GM21381 (cell line): ENCODE results near the gene LPO.

Source experiments
- ATAC-seq: cut with Tn5 transposase; IDR thresholded peaks from one replicate; pipeline ENCODE4 v1.9.1; 2021; ENCODE audit warnings: mild to moderate bottlenecking, moderate library complexity; ENCODE audit not compliant: unreplicated experiment

LPO gene

GRCh38 chr17:58253082-58253481 lies 14.7 kb downstream of the LPO start:
- no peak for ATAC-seq

DNA sequence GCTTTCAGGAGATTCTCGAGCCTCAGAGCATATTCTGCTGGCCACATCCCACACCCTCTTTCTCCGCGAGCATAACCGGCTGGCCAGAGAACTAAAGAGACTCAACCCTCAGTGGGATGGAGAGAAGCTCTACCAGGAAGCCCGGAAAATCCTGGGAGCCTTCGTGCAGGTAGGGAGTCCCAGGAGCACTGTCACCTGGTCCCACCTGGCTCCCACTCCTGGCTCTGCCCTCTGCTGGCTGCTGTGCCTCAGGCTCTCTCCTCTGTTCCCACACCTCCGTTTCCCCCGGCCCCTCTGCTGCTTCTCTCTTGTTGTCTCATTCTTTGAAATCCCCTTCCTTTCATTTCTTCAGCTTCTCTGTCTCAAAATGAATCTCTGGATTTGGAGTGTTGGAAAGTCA lies 16.4 kb downstream of the LPO start:
- no peak for ATAC-seq

DNA sequence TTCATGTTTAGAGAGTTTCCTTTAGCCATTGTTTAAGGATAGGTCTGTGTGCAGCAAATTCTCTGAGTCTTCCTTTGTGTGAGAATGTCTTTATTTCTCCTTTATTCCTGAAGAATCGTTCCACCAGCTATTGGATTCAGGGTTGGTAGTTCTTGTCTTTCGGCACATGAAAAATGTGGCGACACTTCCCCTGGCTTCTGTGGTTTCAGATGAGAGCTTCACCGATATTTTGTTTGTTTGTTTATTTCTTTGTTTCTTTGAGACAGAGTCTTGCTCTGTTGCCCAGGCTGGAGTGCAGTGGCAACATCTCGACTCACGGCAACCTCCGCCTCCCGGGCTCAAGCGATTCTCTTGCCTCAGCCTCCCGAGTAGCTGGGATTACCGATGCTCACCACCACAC lies 23.8 kb downstream of the LPO start:
- ATAC-seq, result no peak

DNA sequence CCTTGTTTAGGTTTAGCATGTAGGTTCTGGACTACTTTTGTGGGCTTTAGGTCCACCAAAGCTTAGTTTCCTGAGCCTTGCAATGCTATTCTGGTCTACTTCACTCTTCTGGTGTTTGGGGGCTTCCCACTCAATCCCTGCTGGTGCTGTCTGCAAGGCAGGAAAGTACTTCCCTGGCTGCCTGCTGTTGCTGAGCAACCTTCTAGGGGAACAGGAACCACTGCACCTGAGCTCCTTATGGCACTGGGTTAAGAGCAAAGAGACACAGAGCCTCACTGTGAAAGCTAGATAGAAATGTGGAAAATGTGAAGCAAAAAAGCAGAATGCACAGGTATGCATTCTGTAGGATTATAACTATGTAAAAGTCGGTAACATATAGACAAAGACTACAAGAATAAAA lies 25.4 kb downstream of the LPO start:
- no peak for ATAC-seq

GRCh38 chr17:58264407-58265103 lies 26.2 kb downstream of the LPO start:
- ATAC-seq, result no peak

GRCh38 chr17:58265271-58265670 lies 26.9 kb downstream of the LPO start:
- no peak for ATAC-seq

GRCh38 chr17:58265902-58266875 lies 27.8 kb downstream of the LPO start:
- ATAC-seq, result no peak

GRCh38 chr17:58267347-58268324 lies 29.3 kb downstream of the LPO start:
- ATAC-seq, result no peak

GRCh38 chr17:58268326-58268725 lies 29.9 kb downstream of the LPO start:
- ATAC-seq, result no peak

DNA sequence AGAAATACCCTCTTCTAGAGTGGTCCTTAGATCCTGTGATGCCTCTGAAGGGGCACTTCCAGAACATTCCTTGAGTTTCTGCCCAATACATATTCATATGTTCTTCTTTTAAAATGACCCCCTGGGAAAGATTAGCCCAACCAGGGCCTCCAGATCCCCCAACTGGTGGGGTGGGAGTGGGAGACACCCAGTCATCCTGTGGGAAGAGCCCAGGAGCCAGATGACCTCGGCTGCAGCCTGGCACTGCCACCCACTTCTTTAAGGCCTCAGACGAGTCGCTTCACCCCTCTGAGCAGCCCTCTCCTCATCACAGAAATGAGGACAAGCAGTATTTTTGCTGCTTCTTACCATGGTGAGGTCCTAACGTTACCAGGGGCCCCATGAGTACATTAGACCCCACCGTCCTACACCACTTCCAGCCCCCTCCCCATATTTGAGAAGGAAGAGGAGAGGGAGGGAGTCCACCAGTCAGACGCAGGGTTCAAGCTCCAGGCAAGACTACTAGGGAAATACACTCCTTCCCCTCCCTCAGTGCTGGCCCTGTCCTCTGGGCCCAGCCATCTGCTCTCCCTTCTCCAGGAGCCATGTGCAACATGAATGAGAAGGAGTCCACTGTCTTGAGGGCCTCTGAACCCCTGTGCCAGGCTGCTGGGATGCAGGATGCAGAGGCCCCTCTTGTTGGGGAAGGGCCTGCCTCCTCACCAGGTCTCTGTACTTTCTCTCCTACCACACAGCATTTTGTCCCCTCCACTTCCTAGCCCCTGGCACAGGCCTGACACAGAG lies 30.6 kb downstream of the LPO start:
- ATAC-seq, result no peak

- no peak for ATAC-seq
These were observed 31.3 kb downstream of the LPO start for GRCh38 chr17:58269557-58270291.

- no peak for ATAC-seq
These were observed 32.3 kb downstream of the LPO start for GRCh38 chr17:58270476-58271215.

- ATAC-seq, result no peak
These were observed 33.0 kb downstream of the LPO start for GRCh38 chr17:58271216-58271931.

- no peak for ATAC-seq
These were observed 34.2 kb downstream of the LPO start for GRCh38 chr17:58272367-58273280.

GRCh38 chr17:58273453-58274104 lies 35.2 kb downstream of the LPO start:
- no peak for ATAC-seq

DNA sequence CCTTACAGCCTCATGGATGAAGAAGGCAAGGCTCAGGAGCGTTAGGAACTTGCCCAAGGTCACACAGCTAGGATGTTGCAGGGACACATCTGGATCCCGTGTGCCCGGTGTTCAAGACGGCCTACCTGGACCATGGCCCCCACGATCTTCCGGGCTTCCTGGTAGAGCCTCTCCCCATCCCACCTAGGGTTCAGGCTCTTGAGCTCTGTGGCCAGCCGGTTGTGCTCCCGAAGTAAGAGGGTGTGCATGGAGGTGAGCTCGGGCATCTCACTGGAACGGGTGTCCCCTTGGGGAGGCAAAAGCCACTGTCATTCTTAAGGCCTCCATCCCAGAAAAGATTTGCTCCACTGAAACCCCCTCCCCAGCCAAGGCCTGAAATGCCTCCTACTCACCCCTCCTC lies 37.0 kb downstream of the LPO start:
- no peak for ATAC-seq

DNA sequence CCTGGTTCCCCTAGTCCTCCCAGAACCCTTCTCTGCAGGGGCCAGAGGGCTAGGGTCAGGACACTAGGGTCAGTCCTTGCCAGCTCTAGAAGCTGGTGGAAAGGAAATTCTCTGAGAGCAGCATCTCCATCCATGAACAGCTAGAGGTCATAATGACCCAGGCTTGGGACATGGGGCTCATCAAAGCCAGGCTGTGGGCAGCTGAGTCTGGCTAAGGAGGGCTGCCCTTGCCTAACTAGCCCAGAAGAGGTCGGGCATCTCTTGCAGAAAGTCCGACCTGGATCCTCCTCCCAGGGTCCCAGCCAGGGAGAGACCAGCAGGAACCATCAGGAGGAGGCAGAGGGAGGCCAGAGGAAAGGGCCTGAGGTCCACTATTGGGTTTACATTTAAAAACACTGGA lies 38.0 kb downstream of the LPO start:
- ATAC-seq, result no peak
